GM19240 (cell line): Measurements from ENCODE around the gene ZNF862.

ENCODE experiments used
- DNase-seq: peaks from one replicate; pipeline ENCODE4 v3.0.0; 2011; ENCODE audit warnings: low spot score; ENCODE audit not compliant: insufficient read length

ZNF862 gene

GRCh38 chr7:149811221-149811620 lies 27.0 kb upstream of the ZNF862 start:
- no peak for DNase-seq

- no peak for DNase-seq
Measured at GRCh38 chr7:149811831-149812490, 26.2 kb upstream of the ZNF862 start.

DNA sequence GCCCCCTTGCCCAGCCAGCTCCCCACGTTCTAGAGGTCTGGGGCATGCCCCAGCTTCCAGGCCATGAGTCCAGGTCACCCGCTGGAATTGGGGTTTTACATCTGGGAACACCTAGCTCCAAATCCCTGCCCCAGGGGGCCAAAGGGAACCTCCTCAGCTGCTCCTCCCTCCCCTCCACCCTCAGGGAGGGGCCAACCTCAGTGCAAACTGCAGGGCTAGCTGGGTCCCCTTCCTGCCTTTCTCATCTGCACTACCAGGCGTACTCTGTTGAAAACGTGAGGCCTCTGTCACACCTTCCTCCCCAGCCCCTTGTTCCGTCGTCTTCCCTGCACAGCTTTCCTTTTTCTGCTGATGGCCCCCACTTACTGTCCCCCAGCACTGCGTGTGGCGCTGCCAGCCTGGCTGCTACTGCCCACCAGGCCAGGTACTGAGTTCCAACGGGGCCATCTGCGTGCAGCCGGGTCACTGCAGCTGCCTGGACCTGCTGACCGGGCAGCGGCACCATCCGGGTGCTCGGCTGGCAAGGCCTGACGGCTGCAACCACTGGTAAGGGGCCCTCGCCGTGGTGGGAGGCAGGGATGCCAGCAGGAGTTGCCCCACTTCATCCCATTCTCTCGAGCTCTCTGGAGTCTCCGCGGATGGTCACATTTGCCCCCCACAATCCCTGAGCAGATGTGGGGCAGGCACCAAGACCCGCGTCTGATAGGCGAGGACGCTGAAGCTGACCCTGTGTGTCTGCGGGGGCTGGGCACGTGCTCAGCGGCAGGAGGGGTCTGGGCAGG lies 24.7 kb upstream of the ZNF862 start:
- DNase-seq = no peak

GRCh38 chr7:149814494-149814893 lies 23.7 kb upstream of the ZNF862 start:
- no peak for DNase-seq

- no peak for DNase-seq
Measured at GRCh38 chr7:149815121-149815520, 23.1 kb upstream of the ZNF862 start.

GRCh38 chr7:149815661-149816266 lies 22.4 kb upstream of the ZNF862 start:
- no peak for DNase-seq

- DNase-seq = no peak
Measured at GRCh38 chr7:149816267-149816751, 21.9 kb upstream of the ZNF862 start.

- DNase-seq = no peak
Measured at GRCh38 chr7:149816794-149817193, 21.4 kb upstream of the ZNF862 start.

GRCh38 chr7:149817301-149817771 lies 20.8 kb upstream of the ZNF862 start:
- no peak for DNase-seq

- DNase-seq = no peak
Measured at GRCh38 chr7:149817836-149818535, 20.2 kb upstream of the ZNF862 start.

GRCh38 chr7:149818536-149818840 lies 19.7 kb upstream of the ZNF862 start:
- DNase-seq = no peak

DNA sequence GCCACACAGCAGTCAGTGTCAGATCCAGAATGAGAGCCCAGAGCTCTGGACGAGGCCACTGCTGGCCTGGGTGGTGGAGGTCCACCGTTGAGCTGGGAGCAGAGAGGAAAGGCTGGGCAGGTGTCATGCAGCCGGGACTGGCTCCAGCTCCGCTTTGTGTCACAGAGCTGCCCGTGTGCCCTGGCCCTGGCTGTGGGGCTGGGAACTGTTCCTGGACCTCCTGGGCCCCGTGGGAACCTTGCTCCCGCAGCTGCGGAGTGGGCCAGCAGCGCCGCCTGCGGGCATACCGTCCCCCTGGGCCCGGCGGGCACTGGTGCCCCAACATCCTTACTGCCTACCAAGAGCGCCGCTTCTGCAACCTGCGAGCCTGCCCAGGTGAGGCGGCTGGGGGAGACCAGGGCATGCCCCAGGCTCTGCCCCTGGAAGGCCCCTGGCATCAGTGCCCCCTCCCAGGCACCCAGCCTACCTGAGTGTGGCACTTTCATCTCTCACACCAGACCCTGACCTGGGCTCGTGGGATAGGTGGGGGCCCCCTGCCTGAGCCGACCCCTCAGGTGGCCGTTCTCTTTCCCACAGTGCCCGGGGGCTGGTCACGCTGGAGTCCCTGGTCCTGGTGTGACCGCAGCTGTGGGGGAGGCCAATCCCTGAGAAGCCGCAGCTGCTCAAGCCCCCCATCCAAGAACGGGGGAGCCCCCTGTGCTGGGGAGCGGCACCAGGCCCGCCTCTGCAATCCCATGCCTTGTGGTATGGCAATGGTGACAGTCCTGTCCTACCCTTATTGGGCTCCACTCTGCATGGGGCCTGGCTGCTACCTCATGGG lies 18.8 kb upstream of the ZNF862 start:
- no peak for DNase-seq

DNA sequence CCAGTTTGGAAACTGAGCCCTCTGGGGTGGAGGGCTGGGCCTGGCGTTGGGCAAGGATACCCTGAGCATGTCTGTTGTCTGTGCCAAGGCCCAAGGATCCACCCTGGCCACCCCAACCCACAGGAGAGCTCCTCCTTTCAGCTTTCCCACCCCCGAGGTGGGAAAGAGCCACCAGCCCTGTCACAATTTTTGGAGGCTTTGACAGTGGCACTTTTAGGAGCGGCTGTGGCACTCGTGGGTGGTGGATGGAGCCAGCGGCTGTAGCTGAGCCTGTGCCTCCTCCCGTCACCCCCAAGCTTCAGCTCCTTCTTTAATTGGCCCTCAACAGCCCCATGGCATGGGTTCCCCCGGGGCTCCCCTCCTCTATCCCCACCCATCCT lies 18.2 kb upstream of the ZNF862 start:
- DNase-seq = no peak

GRCh38 chr7:149820622-149821190 lies 17.5 kb upstream of the ZNF862 start:
- DNase-seq = no peak

GRCh38 chr7:149821191-149822148 lies 16.7 kb upstream of the ZNF862 start:
- no peak for DNase-seq

DNA sequence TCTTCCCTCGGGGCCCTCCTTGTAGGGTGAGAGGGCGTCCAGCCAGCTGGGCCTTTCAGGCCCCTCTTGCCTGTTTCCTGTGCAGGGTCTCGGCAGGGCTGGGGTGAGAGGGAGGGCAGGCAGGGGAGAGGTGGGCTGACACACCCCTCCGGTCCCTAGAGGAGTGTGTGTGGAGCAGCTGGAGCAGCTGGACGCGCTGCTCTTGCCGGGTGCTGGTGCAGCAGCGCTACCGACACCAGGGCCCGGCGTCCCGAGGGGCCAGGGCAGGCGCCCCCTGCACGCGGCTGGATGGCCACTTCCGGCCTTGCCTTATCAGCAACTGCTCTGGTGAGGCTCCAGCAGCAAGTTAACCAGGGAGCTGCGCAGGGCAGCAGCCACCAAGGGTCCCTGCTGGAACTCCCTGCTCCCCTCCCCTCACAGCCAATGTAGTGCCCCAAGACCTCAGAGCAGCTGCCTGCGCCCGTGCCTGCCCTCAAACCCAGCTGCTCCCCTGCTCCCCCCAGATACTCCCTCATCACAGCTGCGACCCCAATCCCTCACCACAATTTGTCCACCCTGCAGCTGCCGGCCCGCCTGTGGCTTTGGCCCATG lies 15.7 kb upstream of the ZNF862 start:
- no peak for DNase-seq

DNA sequence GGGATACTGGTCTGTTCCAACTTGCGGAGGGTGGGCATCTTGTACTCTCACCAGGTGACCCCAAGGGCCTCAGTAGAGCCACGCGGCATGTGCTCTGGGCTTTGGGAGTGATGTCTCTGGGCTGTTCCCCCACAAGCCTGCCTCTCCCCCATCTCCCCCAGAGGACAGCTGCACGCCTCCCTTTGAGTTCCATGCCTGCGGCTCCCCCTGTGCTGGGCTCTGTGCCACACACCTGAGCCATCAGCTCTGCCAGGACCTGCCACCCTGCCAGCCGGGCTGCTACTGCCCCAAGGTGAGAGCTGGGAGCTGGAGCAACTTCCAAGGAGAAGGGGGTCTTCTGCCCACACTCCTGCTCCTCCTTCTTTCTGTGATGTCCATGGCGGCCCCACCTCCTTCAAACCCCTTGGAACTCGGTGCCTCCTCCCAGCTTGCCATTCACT lies 15.0 kb upstream of the ZNF862 start:
- DNase-seq = no peak

- no peak for DNase-seq
Measured at GRCh38 chr7:149823631-149824199, 14.5 kb upstream of the ZNF862 start.

GRCh38 chr7:149824301-149824741 lies 13.9 kb upstream of the ZNF862 start:
- DNase-seq = no peak
